NCI-H1436 (cell line): ENCODE measurements around the gene MITD1.
A peak's percentile ranks its signal among the peaks of the same experiment; 100 is the strongest.
"Not testable (repeated sequence)": the region's sequence is repeated elsewhere in the genome, so short reads cannot be mapped to it uniquely, and the experiment has no call there.

Source experiments
- DNase-seq: peaks from one replicate; lab custom pipeline; 2025; lab: John Stamatoyannopoulos, UW

MITD1 gene

GRCh38 chr2:99180755-99181623, at the start of gene MITD1, which contains the start of gene MRPL30:
Gene MITD1, minus strand, starts transcription at chr2:99181058. Its CDS starts 77 bp downstream, at chr2:99180981.
Gene MRPL30, plus strand, starts transcription at chr2:99181184. Its CDS starts 5,020 bp downstream, at chr2:99186204.
- peak; percentile 91 for DNase-seq

- no peak for DNase-seq
Observed at GRCh38 chr2:99217929-99218501, 37.2 kb upstream of the MITD1 start.

DNA sequence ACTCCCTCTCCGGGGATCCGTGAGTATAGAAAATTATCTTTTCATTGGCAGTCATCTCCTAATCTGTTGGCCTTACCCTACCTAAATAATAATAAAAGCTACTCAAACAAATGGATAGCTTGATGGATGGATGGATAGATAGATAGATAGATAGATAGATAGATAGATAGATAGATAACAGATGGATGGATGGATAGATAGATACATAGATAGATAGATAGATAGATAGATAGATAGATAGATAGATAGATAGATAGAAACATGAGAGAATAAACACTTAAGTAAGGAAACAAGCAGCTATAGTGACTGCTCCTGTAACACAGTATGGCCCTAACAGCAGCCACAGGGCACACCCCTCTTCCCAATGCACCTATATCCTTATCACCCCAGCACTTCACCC, 35.2 kb upstream of the MITD1 start:
- no peak for DNase-seq

- no peak for DNase-seq
Observed at GRCh38 chr2:99205491-99205890, 24.6 kb upstream of the MITD1 start.

GRCh38 chr2:99201959-99202678, 21.3 kb upstream of the MITD1 start:
- no peak for DNase-seq

- DNase-seq: no peak
Observed at GRCh38 chr2:99200076-99200800, 19.4 kb upstream of the MITD1 start.

- no peak for DNase-seq
Observed at GRCh38 chr2:99198103-99198841, 17.4 kb upstream of the MITD1 start.

GRCh38 chr2:99192364-99192763, 11.5 kb upstream of the MITD1 start:
- not testable (repeated sequence) for DNase-seq

- no peak for DNase-seq
Observed at GRCh38 chr2:99190548-99190947, 9.7 kb upstream of the MITD1 start.

DNA sequence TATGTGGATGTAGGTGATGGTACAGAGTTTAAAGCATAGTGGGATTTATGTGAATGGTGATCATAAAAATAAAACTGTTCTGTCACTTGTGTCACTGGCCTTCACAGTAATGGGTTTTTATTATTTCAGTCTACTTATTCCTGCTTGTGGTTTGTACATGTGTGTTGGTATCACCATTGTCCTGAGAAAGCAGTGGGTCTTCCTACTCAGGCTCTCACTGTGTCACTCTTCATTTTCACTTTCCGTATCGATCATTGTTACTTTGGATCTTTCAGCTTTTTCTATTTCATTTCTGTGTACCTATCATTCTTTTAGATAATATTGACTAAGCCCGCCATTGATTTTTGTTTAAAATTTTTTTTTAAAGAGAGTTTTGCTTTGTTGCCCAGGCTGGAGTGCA, 7.5 kb upstream of the MITD1 start:
- no peak for DNase-seq

DNA sequence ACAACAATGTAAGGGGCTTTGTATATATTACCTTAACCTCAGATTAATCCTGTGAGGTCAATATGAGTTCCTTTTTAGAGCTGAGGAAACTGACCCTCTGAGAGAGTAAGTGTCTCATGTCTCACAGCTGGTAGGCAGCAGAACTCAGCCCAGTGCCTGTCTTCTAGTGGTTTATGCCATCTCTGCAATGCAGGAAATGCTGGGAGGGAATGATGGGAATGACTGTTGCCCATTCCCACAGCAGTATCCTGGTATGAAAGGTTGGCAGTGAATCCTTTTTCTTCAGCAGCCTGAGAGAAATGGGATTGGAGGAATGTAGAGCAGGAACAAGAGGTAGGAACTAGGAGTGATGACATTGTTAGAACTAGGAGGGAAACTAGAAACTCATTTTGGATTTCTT, 6.2 kb upstream of the MITD1 start:
- DNase-seq: no peak

DNA sequence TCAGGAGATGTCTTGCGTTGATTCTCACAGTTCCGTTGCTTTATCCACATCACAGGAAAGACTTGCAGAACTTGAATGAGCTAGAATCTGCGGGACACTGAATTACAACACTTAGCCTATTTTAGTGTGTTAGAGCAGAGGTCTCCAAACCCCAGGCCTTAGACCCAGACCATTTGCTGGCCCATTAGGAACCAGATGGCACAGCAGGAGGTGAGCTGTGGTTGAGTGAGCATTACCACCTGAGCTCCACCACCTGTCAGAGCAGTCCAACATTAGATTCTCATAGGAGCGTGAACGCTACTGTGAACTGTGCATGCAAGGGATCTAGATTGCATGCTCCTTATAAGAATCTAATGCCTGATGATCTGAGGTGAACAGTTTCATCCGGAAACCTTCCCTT, 4.0 kb upstream of the MITD1 start:
- no peak for DNase-seq

DNA sequence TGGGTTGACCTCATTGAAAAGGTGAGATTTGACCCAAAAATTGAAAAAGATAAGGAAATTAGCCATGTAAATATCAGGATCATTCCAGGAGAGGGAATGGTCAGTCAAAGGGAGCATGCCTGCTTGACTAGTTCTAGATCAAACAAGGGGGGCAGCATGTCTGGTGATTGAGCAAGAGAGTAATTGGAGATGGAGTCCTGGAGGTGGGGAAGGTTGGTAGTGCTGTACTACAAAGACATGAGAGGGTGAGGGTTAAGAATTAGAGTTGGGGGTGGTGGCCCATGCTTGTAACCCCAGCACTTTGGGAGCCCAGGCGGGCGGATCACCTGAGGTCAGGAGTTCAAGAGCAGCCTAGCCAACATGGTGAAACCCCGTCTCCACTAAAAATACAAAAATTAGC, 2.2 kb upstream of the MITD1 start:
- no peak for DNase-seq

DNA sequence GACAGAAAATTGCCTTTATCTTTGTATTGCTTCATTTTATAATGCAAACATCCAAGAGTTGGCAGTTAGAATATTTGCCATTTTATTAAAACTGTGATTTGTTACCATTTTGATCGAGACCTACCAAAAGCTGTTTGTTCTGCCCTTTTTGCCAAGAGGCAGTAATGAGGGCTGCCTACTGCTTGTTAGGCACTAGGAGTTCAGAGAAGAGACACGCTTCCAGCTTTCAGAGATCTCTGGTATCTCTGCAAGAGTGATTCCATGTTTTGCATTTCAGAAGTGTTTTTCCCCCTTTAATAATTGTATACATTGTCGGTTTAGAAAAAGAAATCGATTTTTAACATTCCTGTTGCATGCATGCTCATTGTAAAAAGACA, 754 bp upstream of the MITD1 start:
- DNase-seq: no peak

GRCh38 chr2:99171377-99172140, 9.3 kb downstream of the MITD1 start:
- DNase-seq: no peak

DNA sequence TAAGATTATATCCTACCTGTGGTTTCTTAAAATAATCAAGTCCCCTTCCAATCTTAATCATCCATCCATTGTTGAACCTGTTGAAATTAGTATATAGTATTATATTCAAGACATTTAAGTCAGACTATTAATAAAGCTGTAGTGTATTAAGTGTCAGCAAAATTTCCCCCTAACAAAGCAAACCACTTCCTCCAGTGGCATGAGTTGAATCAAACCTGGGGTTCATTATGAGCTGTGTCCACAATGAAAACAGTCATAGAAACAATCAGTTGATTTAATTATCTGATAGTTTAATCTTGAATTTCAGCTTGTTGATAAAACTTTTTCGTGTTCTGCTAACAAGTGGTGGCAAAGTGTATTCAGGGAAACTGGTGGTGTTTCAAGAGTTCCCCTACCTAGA, 11.3 kb downstream of the MITD1 start:
- no peak for DNase-seq

DNA sequence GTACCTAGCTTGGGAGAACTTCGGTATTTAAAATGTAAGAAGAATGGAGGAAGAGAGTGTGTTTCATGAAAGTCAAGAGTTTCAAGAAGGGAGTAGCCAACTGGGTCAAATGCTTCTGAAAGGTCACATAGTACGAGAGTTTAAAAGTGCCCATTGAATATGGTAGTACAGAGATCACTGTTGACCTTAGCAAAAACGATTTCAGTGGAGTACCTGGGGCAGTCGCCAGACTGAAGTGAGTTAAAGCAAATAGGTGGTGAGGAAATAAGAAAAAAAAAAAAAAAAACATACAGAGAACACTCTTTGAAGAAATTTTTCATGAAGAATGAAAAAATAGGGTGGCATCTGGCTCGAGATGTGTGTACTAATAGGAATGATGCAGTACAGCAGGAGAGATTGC, 14.6 kb downstream of the MITD1 start:
- no peak for DNase-seq

DNA sequence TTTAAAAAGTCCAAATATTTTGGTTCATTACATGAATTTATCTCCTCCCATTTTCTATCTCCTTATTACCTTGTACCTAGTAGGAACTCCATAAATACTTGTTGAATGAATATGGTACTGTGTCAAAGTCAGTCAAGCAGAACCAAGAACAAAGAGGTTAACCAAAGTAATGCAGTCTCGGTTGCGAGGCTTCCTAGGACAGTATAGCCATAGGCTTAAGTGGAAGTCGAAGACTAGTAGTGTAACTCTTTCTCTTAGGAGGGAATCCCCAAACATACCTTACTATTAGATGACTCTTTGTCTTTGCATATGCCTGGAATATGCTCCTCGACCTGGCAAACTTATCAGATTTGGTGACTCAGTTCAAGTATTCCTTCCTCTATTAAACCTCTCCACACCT, 21.3 kb downstream of the MITD1 start:
- no peak for DNase-seq

DNA sequence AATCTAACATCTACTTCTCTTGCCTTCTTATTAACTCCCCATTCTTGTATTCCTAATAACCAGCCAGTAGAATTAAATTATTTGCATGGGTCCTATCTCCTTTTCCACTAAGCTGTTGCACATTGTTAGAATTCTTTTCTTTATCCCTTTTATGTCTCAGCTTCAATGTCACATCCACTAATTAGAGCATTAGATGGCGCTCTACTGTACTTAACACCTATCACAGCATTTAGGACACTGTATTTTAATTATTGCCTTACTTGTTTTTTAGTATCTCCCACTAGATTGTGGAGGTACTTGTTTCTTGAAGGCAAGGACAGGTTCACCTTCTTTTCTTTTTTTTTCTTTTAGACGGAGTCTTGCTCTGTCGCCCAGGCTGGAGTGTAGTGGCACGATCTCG, 22.3 kb downstream of the MITD1 start:
- no peak for DNase-seq

GRCh38 chr2:99156891-99157290, 24.0 kb downstream of the MITD1 start:
- DNase-seq: no peak
